Measurements from ENCODE around the gene EPHA6. TPM values are rescaled to one million over a fixed set of nuclear protein-coding genes. Genes with fewer than 3 reads are reported as not detected.

Gene EPHA6
- total and polyA plus RNA-seq, 10 of the 15 experiments (the other 5 are each of a cell fraction or from before 2014, with no cell fraction given): not detected

DNA sequence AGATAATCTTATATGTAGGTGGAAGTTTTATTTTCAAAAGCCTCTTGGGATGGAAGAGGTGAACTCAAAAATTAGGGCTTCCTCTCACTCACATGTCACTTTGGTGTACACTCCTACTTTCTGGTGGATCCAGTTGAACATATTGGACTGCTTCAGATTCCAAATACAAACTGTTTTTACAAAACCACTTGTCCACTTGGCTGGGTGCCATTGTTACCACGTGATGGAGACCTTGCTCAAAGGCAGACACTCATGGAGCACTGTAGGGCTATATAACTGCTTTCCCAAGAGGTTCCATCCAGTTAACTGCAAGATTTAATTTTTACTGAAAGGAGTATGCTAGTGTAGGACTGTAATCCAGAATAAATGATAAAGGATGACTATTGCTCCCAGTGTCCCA, 307.0 kb downstream of the EPHA6 start (continued):
- TF ChIP-seq, protein P1, sequence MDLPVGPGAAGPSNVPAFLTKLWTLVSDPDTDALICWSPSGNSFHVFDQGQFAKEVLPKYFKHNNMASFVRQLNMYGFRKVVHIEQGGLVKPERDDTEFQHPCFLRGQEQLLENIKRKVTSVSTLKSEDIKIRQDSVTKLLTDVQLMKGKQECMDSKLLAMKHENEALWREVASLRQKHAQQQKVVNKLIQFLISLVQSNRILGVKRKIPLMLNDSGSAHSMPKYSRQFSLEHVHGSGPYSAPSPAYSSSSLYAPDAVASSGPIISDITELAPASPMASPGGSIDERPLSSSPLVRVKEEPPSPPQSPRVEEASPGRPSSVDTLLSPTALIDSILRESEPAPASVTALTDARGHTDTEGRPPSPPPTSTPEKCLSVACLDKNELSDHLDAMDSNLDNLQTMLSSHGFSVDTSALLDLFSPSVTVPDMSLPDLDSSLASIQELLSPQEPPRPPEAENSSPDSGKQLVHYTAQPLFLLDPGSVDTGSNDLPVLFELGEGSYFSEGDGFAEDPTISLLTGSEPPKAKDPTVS (IDR thresholded peaks at IDR 0.05; ENCODE audit: low read depth, low read length): no peak
- TF ChIP-seq MYB (IDR thresholded peaks at IDR 0.05; ENCODE audit: borderline replicate concordance, low read depth, low read length) (no peak), NFIC (IDR thresholded peaks at IDR 0.05; ENCODE audit: low read depth, low read length) (no peak), SREBF1 (IDR thresholded peaks at IDR 0.05; ENCODE audit: low read length) (no peak), NFXL1 (IDR thresholded peaks at IDR 0.05; ENCODE audit: borderline replicate concordance) (no peak), BACH1 (IDR thresholded peaks at IDR 0.05; ENCODE audit: borderline replicate concordance) (no peak), TCF7 (IDR thresholded peaks at IDR 0.05; ENCODE audit: borderline replicate concordance) (no peak), CREB1 (IDR thresholded peaks at IDR 0.05; ENCODE audit: low read depth) (no peak), SP1 (IDR thresholded peaks at IDR 0.05; ENCODE audit: low read depth, low read length) (no peak)
- TF ChIP-seq, protein P2, sequence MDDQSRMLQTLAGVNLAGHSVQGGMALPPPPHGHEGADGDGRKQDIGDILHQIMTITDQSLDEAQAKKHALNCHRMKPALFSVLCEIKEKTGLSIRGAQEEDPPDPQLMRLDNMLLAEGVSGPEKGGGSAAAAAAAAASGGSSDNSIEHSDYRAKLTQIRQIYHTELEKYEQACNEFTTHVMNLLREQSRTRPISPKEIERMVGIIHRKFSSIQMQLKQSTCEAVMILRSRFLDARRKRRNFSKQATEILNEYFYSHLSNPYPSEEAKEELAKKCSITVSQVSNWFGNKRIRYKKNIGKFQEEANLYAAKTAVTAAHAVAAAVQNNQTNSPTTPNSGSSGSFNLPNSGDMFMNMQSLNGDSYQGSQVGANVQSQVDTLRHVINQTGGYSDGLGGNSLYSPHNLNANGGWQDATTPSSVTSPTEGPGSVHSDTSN (IDR thresholded peaks at IDR 0.05; ENCODE audit: insufficient replicate concordance, low read depth, low read length): no peak

DNA sequence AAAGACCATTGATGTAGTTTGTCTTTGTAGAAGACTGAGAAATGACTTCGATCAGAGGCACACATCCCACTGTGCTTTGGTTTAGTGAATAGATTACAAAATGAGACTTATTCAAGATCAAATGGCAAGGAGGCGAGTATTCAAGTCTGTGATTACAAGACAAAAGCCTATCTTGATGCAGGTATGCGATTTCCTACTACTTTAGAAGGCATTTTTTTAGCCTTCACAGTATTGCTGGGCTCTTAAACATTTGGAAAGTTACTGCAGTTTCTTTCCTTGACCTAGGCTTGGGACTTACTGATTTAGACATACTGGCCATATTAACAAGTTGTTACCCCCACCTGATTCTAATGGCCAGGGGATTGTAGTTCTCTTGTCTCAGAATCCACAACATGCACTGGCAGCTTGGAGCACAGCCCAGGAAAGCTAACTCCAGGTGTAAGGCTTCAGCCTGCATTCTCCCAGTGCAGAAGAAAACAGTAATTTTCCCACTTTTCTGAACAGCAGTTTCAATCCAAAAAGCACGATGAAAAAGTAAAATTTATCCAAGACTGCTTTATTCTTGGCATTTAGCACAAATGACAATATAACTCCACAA, 311.6 kb downstream of the EPHA6 start:
- Histone ChIP-seq H3K9me3 (replicated peaks; ENCODE audit: control insufficient read depth, insufficient read depth, low read length) (no peaks in the 10 kb centered on the region), H3K4me1 (ENCODE audit: control insufficient read depth, insufficient read depth, low read length) (no peaks in the 10 kb centered on the region), H3K27ac (ENCODE audit: control insufficient read depth, insufficient read depth) (no peak overlapping the region), H2AFZ (ENCODE audit: control insufficient read depth, low read depth, low read length) (no peak overlapping the region), H3K36me3 (ENCODE audit: control insufficient read depth in 2 of 2, insufficient read depth in 2 of 2, low read length in 1 of 2) (no peaks in the 10 kb centered on the region), H3K9ac (ENCODE audit: control insufficient read depth, insufficient read depth, low read length) (no peak overlapping the region), H3K79me2 (ENCODE audit: control insufficient read depth, insufficient read depth, low read length) (no peaks in the 10 kb centered on the region), H3K4me2 (ENCODE audit: control insufficient read depth, insufficient read depth) (no peak overlapping the region), H3K4me3 (no peak overlapping the region), H4K20me1 (ENCODE audit: control insufficient read depth, insufficient read depth) (no peaks in the 10 kb centered on the region), H3K27me3 (replicated peaks in 1 of 2; ENCODE audit: control insufficient read depth in 2 of 2, insufficient read depth in 2 of 2, low read length in 1 of 2) (no peaks in the 10 kb centered on the region)
- ChIA-PET RAD21 (ENCODE audit: unreplicated experiment) (no interaction called here), SMC1A (ENCODE audit: uncharacterized antibody, unreplicated experiment) (no interaction called here), POLR2A (no interaction called here), CTCF (no interaction called here)
- ATAC-seq: no peak
- DNase-seq (ENCODE audit: low read depth, low spot score): no peak
- no TSS peak for BruUV-seq (replicated peaks)
- in situ Hi-C loops (cut with MboI): no loop called here
- intact Hi-C loops (cut with micrococcal nuclease; ENCODE audit: unreplicated experiment): no loop called here
- FAIRE-seq: no peak
- WGBS (ENCODE audit: insufficient coverage, insufficient replicate concordance, low lambda C conversion rate, missing lambda C conversion rate): 3% methylated on average over 4 of the region's 4 CpGs
- TF ChIP-seq TCF12 (IDR thresholded peaks at IDR 0.05; ENCODE audit: low read depth, low read length): no peak
- no peak for TF ChIP-seq RAD51 (IDR thresholded peaks at IDR 0.05)
- TF ChIP-seq, protein P3, sequence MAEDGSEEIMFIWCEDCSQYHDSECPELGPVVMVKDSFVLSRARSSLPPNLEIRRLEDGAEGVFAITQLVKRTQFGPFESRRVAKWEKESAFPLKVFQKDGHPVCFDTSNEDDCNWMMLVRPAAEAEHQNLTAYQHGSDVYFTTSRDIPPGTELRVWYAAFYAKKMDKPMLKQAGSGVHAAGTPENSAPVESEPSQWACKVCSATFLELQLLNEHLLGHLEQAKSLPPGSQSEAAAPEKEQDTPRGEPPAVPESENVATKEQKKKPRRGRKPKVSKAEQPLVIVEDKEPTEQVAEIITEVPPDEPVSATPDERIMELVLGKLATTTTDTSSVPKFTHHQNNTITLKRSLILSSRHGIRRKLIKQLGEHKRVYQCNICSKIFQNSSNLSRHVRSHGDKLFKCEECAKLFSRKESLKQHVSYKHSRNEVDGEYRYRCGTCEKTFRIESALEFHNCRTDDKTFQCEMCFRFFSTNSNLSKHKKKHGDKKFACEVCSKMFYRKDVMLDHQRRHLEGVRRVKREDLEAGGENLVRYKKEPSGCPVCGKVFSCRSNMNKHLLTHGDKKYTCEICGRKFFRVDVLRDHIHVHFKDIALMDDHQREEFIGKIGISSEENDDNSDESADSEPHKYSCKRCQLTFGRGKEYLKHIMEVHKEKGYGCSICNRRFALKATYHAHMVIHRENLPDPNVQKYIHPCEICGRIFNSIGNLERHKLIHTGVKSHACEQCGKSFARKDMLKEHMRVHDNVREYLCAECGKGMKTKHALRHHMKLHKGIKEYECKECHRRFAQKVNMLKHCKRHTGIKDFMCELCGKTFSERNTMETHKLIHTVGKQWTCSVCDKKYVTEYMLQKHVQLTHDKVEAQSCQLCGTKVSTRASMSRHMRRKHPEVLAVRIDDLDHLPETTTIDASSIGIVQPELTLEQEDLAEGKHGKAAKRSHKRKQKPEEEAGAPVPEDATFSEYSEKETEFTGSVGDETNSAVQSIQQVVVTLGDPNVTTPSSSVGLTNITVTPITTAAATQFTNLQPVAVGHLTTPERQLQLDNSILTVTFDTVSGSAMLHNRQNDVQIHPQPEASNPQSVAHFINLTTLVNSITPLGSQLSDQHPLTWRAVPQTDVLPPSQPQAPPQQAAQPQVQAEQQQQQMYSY (CRISPR knock-in tag; IDR thresholded peaks at IDR 0.05): no peak
- TF ChIP-seq NR2C1 (IDR thresholded peaks at IDR 0.05): no peak
- TF ChIP-seq, protein P4, sequence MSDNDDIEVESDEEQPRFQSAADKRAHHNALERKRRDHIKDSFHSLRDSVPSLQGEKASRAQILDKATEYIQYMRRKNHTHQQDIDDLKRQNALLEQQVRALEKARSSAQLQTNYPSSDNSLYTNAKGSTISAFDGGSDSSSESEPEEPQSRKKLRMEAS (IDR thresholded peaks at IDR 0.05; ENCODE audit: low read depth, low read length): no peak
- TF ChIP-seq, protein P5, sequence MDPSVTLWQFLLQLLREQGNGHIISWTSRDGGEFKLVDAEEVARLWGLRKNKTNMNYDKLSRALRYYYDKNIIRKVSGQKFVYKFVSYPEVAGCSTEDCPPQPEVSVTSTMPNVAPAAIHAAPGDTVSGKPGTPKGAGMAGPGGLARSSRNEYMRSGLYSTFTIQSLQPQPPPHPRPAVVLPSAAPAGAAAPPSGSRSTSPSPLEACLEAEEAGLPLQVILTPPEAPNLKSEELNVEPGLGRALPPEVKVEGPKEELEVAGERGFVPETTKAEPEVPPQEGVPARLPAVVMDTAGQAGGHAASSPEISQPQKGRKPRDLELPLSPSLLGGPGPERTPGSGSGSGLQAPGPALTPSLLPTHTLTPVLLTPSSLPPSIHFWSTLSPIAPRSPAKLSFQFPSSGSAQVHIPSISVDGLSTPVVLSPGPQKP (IDR thresholded peaks at IDR 0.05; ENCODE audit: low read depth, low read length): no peak
- TF ChIP-seq RB1 (IDR thresholded peaks at IDR 0.05; ENCODE audit: borderline replicate concordance): no peak

Measured in GM12878 (cell line).